Dermis microvascular lymphatic vessel endothelial cell (primary cell): ENCODE measurements around the gene C10orf62. TPM values are rescaled to one million over a fixed set of nuclear protein-coding genes. Genes with fewer than 3 reads are reported as not detected.
"Not testable (repeated sequence)": the region's sequence is repeated elsewhere in the genome, so short reads cannot be mapped to it uniquely, and the experiment has no call there.

ENCODE experiments used
- DNase-seq, 2 donors: peaks; one replicate each; pipeline versions ENCODE4 v3.0.0 to v3.0.0-alpha.2; 2010; ENCODE audit warnings: low read depth in 2 of 2
- total RNA-seq: library from RNA; depleted of rRNA; stranded (reverse); fragments of >200 nt; gene quantifications from 2 replicates; pipeline ENCODE4 v1.2.1, GENCODE V29; 2014

The C10orf62 gene
- total RNA-seq, 1 donor from 2014 or later = not detected

DNA sequence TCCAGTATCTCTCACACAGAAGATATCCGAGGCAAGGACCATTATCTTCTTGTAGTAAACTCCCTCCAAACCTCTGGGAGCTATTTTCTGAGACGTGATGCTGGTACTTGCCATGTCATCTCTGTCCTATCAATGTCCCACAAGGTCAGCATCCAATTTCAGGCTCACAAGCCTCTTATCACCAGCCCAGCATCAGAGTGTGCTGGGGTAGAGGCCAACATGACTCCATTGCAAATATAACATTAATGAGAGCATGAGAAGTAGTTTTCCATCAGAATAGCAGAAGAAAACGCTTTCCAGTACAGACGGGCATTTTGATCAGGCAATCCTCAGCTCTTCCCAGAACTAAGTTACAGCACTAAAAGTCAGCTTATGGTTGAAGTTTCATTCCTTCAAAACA is 38.2 kb downstream of the C10orf62 start:
- no peak for DNase-seq

DNA sequence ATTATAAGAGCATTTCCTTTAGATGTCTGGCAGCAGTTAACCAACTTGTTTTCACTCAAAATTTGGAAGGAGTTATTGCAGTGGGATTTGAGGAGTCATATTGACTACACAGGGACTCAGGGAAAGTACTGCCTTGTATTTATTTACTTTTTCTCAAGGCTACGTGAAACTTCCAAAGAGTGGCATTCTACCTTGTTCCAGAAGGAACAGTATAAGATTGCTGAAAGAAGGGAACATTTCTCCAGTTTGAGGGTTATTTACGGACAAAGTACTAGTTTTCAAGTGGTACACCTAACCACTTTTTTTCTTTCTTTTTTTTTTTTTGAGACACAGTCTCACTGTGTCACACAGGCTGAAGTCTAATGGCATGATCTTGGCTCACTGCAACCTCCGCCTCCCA is 38.7 kb downstream of the C10orf62 start:
- no peak for DNase-seq

DNA sequence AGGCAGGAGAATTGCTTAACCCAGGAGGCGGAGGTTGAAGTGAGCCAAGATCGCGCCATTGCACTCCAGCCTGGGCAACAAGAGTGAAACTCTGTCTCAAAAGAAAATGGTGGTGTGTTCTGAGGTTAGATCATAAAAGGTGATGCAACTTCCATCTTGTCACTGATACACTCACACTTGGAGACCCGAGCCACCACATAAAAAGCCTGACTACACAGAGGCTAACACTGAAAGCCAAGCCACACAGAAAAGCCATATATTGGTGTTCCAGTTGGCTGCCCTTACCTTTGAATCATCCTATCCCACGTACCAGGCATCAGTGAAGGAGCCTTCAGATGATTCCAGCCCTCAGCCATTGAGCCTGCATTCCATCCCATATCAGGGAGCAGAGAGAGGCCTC is 39.8 kb downstream of the C10orf62 start:
- no peak for DNase-seq

DNA sequence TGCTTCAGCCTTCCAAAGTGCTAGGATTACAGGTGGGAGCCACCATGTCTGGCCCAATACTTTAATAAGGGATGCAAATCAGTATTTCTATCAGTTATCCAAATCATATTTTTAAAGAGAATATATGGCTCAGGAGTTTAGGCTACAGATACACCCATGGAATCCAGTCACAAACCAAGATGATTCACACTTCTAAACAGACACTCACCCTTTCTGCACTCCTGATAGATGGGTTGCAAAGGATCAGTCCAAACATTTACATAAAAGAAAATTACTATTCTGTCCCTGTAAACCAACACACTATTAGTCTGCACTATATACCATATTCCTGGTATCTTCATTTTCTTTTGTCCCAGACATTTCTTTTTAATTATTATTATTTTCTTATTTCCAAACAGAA is 41.6 kb downstream of the C10orf62 start:
- no peak for DNase-seq

GRCh38 chr10:97632949-97633884 is 43.7 kb downstream of the C10orf62 start, which contains the start of gene MORN4:
MORN4 (minus strand) TSS chr10:97633500; CDS start chr10:97619653, 13,847 bp downstream.
- peak; percentile 79 to 89 for DNase-seq

- peak in 1 of 2 donors; percentile 21 for DNase-seq
Observed at GRCh38 chr10:97633921-97634320, 44.4 kb downstream of the C10orf62 start.

DNA sequence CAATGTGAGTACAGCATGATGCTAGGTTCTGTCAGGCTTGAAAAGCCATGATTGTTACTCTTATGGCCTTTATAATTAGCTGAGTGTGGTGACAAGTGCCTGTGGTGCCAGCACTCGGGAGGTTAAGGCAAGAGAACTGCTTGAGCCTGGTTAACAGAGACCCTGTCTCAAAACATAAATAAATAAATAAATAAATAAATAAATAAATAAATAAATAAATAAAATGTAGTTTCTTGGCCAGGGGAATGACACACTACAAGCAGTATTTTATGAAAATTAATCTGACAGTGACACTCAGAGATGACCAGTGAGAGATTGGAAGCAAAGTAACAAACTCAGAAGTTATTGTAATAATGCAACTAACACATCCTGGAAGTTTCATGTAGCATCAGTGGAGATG is 46.1 kb downstream of the C10orf62 start:
- DNase-seq = no peak

GRCh38 chr10:97639090-97639489 is 49.6 kb downstream of the C10orf62 start:
- DNase-seq = not testable (repeated sequence)

DNA sequence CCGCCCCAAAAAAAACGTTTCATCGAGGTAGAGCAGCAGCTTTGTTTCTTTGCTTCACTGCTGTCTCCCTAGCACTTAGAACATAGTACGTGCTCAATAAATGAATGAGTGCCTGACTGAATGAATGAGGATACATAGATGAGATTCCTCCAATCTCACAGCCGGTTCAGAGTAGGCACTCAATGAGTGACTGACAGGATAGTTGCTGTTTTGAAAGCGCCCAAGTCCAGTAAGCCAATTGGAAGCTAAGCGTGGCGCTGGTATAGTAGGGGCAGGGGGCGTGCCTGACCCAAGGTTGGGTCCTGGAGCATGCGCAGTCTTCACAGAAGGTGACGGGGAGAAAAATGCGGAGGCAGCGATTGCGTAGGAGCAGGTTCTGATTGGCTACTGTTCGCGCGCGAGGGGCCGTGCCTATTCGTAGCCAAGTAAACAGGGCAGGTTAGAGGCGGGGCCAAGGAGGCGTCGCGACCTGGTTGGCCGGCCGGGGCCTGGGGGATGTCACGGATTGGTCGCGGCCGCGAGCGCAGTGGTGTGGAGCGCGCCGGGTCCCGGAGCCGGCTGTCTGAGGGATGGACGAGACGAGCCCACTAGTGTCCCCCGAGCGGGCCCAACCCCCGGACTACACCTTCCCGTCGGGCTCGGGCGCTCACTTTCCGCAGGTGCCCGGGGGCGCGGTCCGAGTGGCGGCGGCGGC is 50.8 kb downstream of the C10orf62 start, which contains the start of gene PI4K2A:
Gene PI4K2A (plus strand): TSS at position 498 of the 694 bp plus-strand sequence. CDS start 72 bp downstream, at position 570.
- DNase-seq = peak; percentile 99 to 100

Other genes with a start within 250 kb of the C10orf62 start
- gene RRP12, start 188.4 kb upstream of the C10orf62 start, total RNA-seq = 10.2 and 10.4 TPM in 2 replicates
- gene PGAM1, start 163.5 kb upstream of the C10orf62 start, total RNA-seq = 241 and 263 TPM in 2 replicates
- gene EXOSC1, start 143.7 kb upstream of the C10orf62 start, total RNA-seq = 23.1 and 23.9 TPM in 2 replicates
- 28.0 and 32.0 TPM in 2 replicates for gene ZDHHC16, start 143.5 kb upstream of the C10orf62 start, total RNA-seq
- gene MMS19, start 91.3 kb upstream of the C10orf62 start, total RNA-seq = 55.3 and 56.8 TPM in 2 replicates
- gene UBTD1, start 90.8 kb upstream of the C10orf62 start, total RNA-seq = 45.1 and 62.6 TPM in 2 replicates
- 0.13 and 0.26 TPM in 2 replicates for gene ANKRD2, start 16.9 kb upstream of the C10orf62 start, total RNA-seq
- 0.38 and 0.77 TPM in 2 replicates for gene HOGA1, start 5.3 kb upstream of the C10orf62 start, total RNA-seq
- 1.8 and 3.0 TPM in 2 replicates for gene MORN4, start 43.8 kb downstream of the C10orf62 start, total RNA-seq
- 10.5 and 15.2 TPM in 2 replicates for gene PI4K2A, start 51.0 kb downstream of the C10orf62 start, total RNA-seq
- gene AVPI1, start 97.5 kb downstream of the C10orf62 start, total RNA-seq = 3.0 and 5.3 TPM in 2 replicates
- gene MARVELD1, start 124.0 kb downstream of the C10orf62 start, total RNA-seq = 10.5 and 14.0 TPM in 2 replicates
- gene ZFYVE27, start 147.4 kb downstream of the C10orf62 start, total RNA-seq = 10.0 and 17.6 TPM in 2 replicates
- gene SFRP5, start 182.3 kb downstream of the C10orf62 start, total RNA-seq = not detected in 2 replicates